Hematopoietic multipotent progenitor cell treated with erythropoietin and hydrocortisone succinate and interleukin-3 and kit ligand, for 6 days (in vitro differentiated cells): ENCODE results near the gene TEX26.

Experiments used
- DNase-seq: peaks from one replicate; pipeline ENCODE4 v3.0.0-alpha.2; 2015

Gene TEX26

GRCh38 chr13:31014456-31014855, 82.0 kb downstream of the TEX26 start:
- no peak for DNase-seq

- no peak for DNase-seq
Measured at GRCh38 chr13:31015199-31015598, 82.7 kb downstream of the TEX26 start.

- DNase-seq, result no peak
Measured at GRCh38 chr13:31016342-31017325, 84.2 kb downstream of the TEX26 start.

- no peak for DNase-seq
Measured at GRCh38 chr13:31018511-31018910, 86.1 kb downstream of the TEX26 start.

GRCh38 chr13:31020996-31021395, 88.5 kb downstream of the TEX26 start:
- DNase-seq, result no peak

- DNase-seq, result no peak
Measured at GRCh38 chr13:31022288-31022895, 89.9 kb downstream of the TEX26 start.

GRCh38 chr13:31022928-31023530, 90.6 kb downstream of the TEX26 start:
- no peak for DNase-seq
